Progenitor cell of endocrine pancreas (in vitro differentiated cells): ENCODE data around the gene ICAM4. TPM values are rescaled to one million over a fixed set of nuclear protein-coding genes. Genes with fewer than 3 reads are reported as not detected.

ENCODE experiments used
- DNase-seq: peaks from one replicate; pipeline ENCODE4 v3.0.0; 2021; ENCODE audit warnings: low spot score; ENCODE audit not compliant: unreplicated experiment
- H3K27ac Mint-ChIP-seq: 2 replicates; pipeline ENCODE4 v1.8.0; 2021; ENCODE audit warnings: mild to moderate bottlenecking, moderate library complexity, mixed read lengths
- H3K27me3 Mint-ChIP-seq: 2 replicates; pipeline ENCODE4 v1.8.0; 2021; ENCODE audit warnings: mixed read lengths
- H3K36me3 Mint-ChIP-seq: 2 replicates; pipeline ENCODE4 v1.8.0; 2022; ENCODE audit warnings: mixed read lengths; ENCODE audit not compliant: insufficient read depth
- H3K4me1 Mint-ChIP-seq: 2 replicates; pipeline ENCODE4 v1.8.0; 2021; ENCODE audit warnings: low read depth, mixed read lengths
- H3K4me3 Mint-ChIP-seq: 2 replicates; pipeline ENCODE4 v1.8.0; 2021; ENCODE audit warnings: low read depth, mild to moderate bottlenecking, moderate library complexity, mixed read lengths
- H3K9me3 Mint-ChIP-seq: 2 replicates; pipeline ENCODE4 v1.8.0; 2021; ENCODE audit warnings: low read depth, mixed read lengths
- CTCF ChIP-seq: fragments of 200-600 bp; sonication (generic); IDR thresholded peaks from one replicate; pipeline ENCODE4 v1.5.0; 2021; ENCODE audit warnings: antibody characterized with exemption, mild to moderate bottlenecking; ENCODE audit not compliant: unreplicated experiment
- total RNA-seq: library from RNA; stranded (reverse); gene quantifications from 2 replicates; pipeline ENCODE4 v1.2.1, GENCODE V29; 2021

Gene ICAM4
- total RNA-seq, 1 donor from 2014 or later = not detected

GRCh38 chr19:10284960-10285278 lies 1.8 kb upstream of the ICAM4 start:
- H3K27ac Mint-ChIP-seq = no peak overlapping the region
- H3K36me3 Mint-ChIP-seq = no peaks in the 10 kb centered on the region
- no peaks in the 10 kb centered on the region for H3K9me3 Mint-ChIP-seq
- no peak for DNase-seq
- H3K27me3 Mint-ChIP-seq = peaks cover 56% of the 10 kb centered on the region
- peaks cover 3% of the 10 kb centered on the region for H3K4me1 Mint-ChIP-seq
- H3K4me3 Mint-ChIP-seq = no peak overlapping the region
- no peak for TF ChIP-seq CTCF

- H3K4me1 Mint-ChIP-seq = peaks cover 5% of the 10 kb centered on the region
- peaks cover 59% of the 10 kb centered on the region for H3K27me3 Mint-ChIP-seq
- H3K36me3 Mint-ChIP-seq = no peaks in the 10 kb centered on the region
- no peaks in the 10 kb centered on the region for H3K9me3 Mint-ChIP-seq
- DNase-seq = no peak
- H3K4me3 Mint-ChIP-seq = no peak overlapping the region
- H3K27ac Mint-ChIP-seq = no peak overlapping the region
- TF ChIP-seq CTCF = no peak
Observed at GRCh38 chr19:10285393-10285792, 1.4 kb upstream of the ICAM4 start.

- no peak for TF ChIP-seq CTCF
- no peak overlapping the region for H3K27ac Mint-ChIP-seq
- H3K36me3 Mint-ChIP-seq = no peaks in the 10 kb centered on the region
- peaks cover 88% of the 10 kb centered on the region for H3K27me3 Mint-ChIP-seq
- peak overlapping the region; percentile 52 for H3K4me3 Mint-ChIP-seq
- no peak for DNase-seq
- H3K4me1 Mint-ChIP-seq = peaks cover 7% of the 10 kb centered on the region
- no peaks in the 10 kb centered on the region for H3K9me3 Mint-ChIP-seq
Observed at GRCh38 chr19:10288662-10289166, 2.0 kb downstream of the ICAM4 start.

- peaks cover 7% of the 10 kb centered on the region for H3K4me1 Mint-ChIP-seq
- H3K9me3 Mint-ChIP-seq = no peaks in the 10 kb centered on the region
- no peak for DNase-seq
- TF ChIP-seq CTCF = no peak
- H3K36me3 Mint-ChIP-seq = no peaks in the 10 kb centered on the region
- H3K4me3 Mint-ChIP-seq = no peak overlapping the region
- peaks cover 91% of the 10 kb centered on the region for H3K27me3 Mint-ChIP-seq
- H3K27ac Mint-ChIP-seq = no peak overlapping the region
Observed at GRCh38 chr19:10289167-10289835, 2.5 kb downstream of the ICAM4 start.

GRCh38 chr19:10289836-10290356 lies 3.1 kb downstream of the ICAM4 start, which contains the start of gene ICAM5:
TSS of gene ICAM5 (plus strand) at chr19:10289952. CDS start at chr19:10290044, 92 bp downstream.
- peaks cover 7% of the 10 kb centered on the region for H3K4me1 Mint-ChIP-seq
- H3K9me3 Mint-ChIP-seq = no peaks in the 10 kb centered on the region
- H3K36me3 Mint-ChIP-seq = no peaks in the 10 kb centered on the region
- DNase-seq = no peak
- peak within 1 kb of the TSS; percentile 52 for H3K4me3 Mint-ChIP-seq
- no peak for TF ChIP-seq CTCF
- no peak within 1 kb of the TSS for H3K27ac Mint-ChIP-seq
- peaks cover 96% of the 10 kb centered on the region for H3K27me3 Mint-ChIP-seq
